Muscle of leg (tissue), 11 donors: ENCODE measurements around the gene R3HCC1L. TPM values are rescaled to one million over a fixed set of nuclear protein-coding genes. Genes with fewer than 3 reads are reported as not detected.
A peak's percentile ranks its signal among the peaks of the same experiment; 100 is the strongest.

Experiments used
- DNase-seq: peaks from one replicate; pipeline ENCODE4 v3.0.0; 2013
- H3K27ac ChIP-seq: one replicate; pipeline ENCODE4 v1.5.1; 2013; ENCODE audit warnings: mild to moderate bottlenecking, low read length, control low read depth
- H3K27me3 ChIP-seq: one replicate; pipeline ENCODE4 v1.6.1; 2013; ENCODE audit warnings: low read length; ENCODE audit not compliant: control insufficient read depth, insufficient read depth
- H3K36me3 ChIP-seq: one replicate; pipeline ENCODE4 v1.6.1; 2013; ENCODE audit warnings: low read length; ENCODE audit not compliant: control insufficient read depth, insufficient read depth
- H3K4me1 ChIP-seq: one replicate; pipeline ENCODE4 v1.6.1; 2013; ENCODE audit warnings: low read length; ENCODE audit not compliant: control insufficient read depth, insufficient read depth
- H3K4me3 ChIP-seq: one replicate; pipeline ENCODE4 v1.5.1; 2013; ENCODE audit warnings: low read length, control low read depth
- H3K9me3 ChIP-seq: replicated peaks from 2 replicates; pipeline ENCODE4 v1.6.1; 2013; ENCODE audit warnings: low read depth, low read length; ENCODE audit not compliant: control insufficient read depth
- WGBS: methylation state at CpG from one replicate; pipeline ENCODE4 v1.1.5; 2013; ENCODE audit warnings: missing lambda C conversion rate; ENCODE audit not compliant: insufficient coverage; 5-methylcytosine and 5-hydroxymethylcytosine counted together
- polyA plus RNA-seq, 8 donors: library from polyadenylated mRNA; unstranded; fragments of 120-200 nt; gene quantifications; one replicate each; pipeline versions ENCODE4 v1.2.1 to v1.2.3, GENCODE V29; 2013; ENCODE audit warnings: inconsistent platforms in 1 of 8, low replicate concordance in 1 of 8; ENCODE audit not compliant: insufficient read length in 8 of 8, insufficient read depth in 1 of 8
- total RNA-seq: library from RNA; stranded (reverse); fragments of 120-200 nt; gene quantifications from one replicate; pipeline ENCODE4 v1.2.4, GENCODE V29; 2013

The R3HCC1L gene
- total and polyA plus RNA-seq, 9 donors = 10.0 to 13.5 (median 11.9) TPM

DNA sequence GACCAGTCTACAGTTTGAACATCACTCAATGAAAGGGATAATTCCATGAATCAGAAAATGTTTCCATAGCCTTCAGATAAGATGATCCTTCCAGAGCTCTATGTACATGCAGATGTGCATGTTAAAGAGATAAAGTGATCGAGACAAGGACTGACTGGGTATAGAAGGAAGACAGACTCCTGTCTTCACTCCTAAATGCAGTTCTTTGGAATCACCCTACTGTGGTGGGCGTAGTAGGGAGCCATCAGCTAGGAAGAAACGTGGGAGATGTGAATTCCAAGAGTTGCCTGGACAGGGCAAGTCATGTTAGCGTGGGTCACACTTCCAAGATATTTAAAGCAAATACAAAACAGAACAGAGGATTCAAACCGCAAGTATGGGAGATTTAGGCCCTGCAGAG, 109.7 kb downstream of the R3HCC1L start:
- no peaks in the 10 kb centered on the region for H3K27me3 ChIP-seq
- DNase-seq = no peak
- 100% methylated on average over 1 of the region's 5 CpGs for WGBS
- no peaks in the 10 kb centered on the region for H3K9me3 ChIP-seq
- H3K36me3 ChIP-seq = peaks cover 40% of the 10 kb centered on the region
- H3K27ac ChIP-seq = no peak overlapping the region
- peaks cover 18% of the 10 kb centered on the region for H3K4me1 ChIP-seq
- no peak overlapping the region for H3K4me3 ChIP-seq

- peaks cover 45% of the 10 kb centered on the region for H3K36me3 ChIP-seq
- no peak overlapping the region for H3K4me3 ChIP-seq
- peaks cover 18% of the 10 kb centered on the region for H3K4me1 ChIP-seq
- H3K27me3 ChIP-seq = no peaks in the 10 kb centered on the region
- no peak overlapping the region for H3K27ac ChIP-seq
- no peaks in the 10 kb centered on the region for H3K9me3 ChIP-seq
- DNase-seq = no peak
- 80% methylated on average over 1 of the region's 2 CpGs for WGBS
These were observed 110.1 kb downstream of the R3HCC1L start for GRCh38 chr10:98244586-98244985.

GRCh38 chr10:98246911-98247805, 112.7 kb downstream of the R3HCC1L start:
- H3K4me1 ChIP-seq = peaks cover 18% of the 10 kb centered on the region
- no peaks in the 10 kb centered on the region for H3K27me3 ChIP-seq
- peak; percentile 80 for DNase-seq
- H3K9me3 ChIP-seq = no peaks in the 10 kb centered on the region
- 13% methylated on average over 2 of the region's 6 CpGs for WGBS
- H3K36me3 ChIP-seq = peaks cover 65% of the 10 kb centered on the region
- H3K4me3 ChIP-seq = no peak overlapping the region
- H3K27ac ChIP-seq = peak overlapping the region; percentile 69

DNA sequence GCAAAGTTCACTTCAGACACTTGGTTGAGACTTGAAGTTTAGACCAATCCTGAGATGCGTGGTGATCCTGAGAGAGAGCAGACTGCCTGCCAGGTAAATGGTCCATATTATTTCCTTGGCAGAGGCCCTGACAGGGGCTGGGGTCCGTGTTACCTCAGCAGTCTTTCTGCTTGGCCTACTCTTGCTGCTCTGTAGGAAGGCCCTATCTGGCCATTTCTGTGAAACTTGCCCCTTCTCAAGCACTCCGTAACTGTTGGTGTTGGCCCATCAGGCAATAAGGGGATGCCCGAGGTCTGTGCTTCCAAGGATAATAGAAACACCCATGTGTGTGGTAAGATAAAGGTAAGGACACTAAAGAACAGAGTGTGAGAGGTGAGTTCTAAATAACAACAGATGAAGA, 113.6 kb downstream of the R3HCC1L start:
- no peaks in the 10 kb centered on the region for H3K27me3 ChIP-seq
- DNase-seq = no peak
- peaks cover 18% of the 10 kb centered on the region for H3K4me1 ChIP-seq
- H3K36me3 ChIP-seq = peaks cover 69% of the 10 kb centered on the region
- H3K27ac ChIP-seq = no peak overlapping the region
- H3K9me3 ChIP-seq = no peaks in the 10 kb centered on the region
- WGBS = 88% methylated on average over 2 of the region's 4 CpGs
- H3K4me3 ChIP-seq = no peak overlapping the region

DNA sequence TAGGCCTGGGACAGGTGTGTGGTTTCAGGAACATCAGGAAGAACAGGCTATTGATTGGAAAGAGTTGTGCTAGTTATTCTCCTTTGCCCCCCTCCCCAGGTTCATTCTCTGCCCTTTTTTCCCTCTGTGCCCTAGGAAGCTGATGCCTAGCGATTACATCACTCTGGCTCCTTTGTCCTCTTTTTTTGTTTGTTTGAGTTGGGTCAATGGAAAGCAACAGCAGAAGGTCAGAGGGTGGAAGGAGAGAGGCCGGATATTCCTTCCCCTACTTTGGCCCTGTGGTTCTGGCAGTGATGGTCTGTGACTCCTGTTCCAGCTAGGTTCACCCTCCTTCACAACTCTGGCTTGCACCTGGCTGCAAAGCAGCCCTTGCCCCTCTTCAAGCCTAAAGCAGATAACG, 114.7 kb downstream of the R3HCC1L start:
- Histone ChIP-seq H3K27ac (no peak overlapping the region), H3K4me1 (peaks cover 18% of the 10 kb centered on the region), H3K36me3 (peaks cover 73% of the 10 kb centered on the region), H3K4me3 (no peak overlapping the region), H3K27me3 (no peaks in the 10 kb centered on the region), H3K9me3 (no peaks in the 10 kb centered on the region)
- WGBS = 89% methylated on average over 1 of the region's 3 CpGs
- DNase-seq = no peak

DNA sequence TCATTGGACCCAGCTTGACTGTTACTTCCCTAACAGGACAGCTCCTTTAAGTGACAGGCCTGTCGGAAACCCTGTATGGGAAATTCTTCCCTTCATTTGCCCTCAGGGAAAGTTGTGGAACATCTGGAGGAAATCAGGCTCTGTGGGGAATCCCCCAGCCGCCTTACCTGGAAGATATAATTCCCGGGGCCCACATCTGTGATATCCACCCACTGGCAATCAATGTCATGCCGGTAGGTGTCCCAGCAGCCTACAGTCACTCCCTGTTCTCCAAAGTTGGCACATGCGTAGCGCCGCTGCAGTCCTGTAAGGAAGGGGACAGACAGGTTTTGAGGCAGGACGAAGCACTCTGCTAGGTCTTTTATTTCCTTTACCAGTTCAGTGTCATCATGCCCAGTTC, 116.9 kb downstream of the R3HCC1L start:
- Histone ChIP-seq H3K36me3 (peaks cover 63% of the 10 kb centered on the region), H3K27me3 (no peaks in the 10 kb centered on the region), H3K9me3 (no peaks in the 10 kb centered on the region), H3K27ac (no peak overlapping the region), H3K4me1 (peaks cover 31% of the 10 kb centered on the region), H3K4me3 (no peak overlapping the region)
- WGBS = 71% methylated on average over 5 of the region's 8 CpGs
- no peak for DNase-seq

GRCh38 chr10:98252464-98252863, 118.0 kb downstream of the R3HCC1L start:
- peaks cover 22% of the 10 kb centered on the region for H3K4me1 ChIP-seq
- H3K27ac ChIP-seq = no peak overlapping the region
- no peak for DNase-seq
- H3K9me3 ChIP-seq = no peaks in the 10 kb centered on the region
- 85% methylated on average over 4 of the region's 7 CpGs for WGBS
- H3K27me3 ChIP-seq = no peaks in the 10 kb centered on the region
- no peak overlapping the region for H3K4me3 ChIP-seq
- peaks cover 66% of the 10 kb centered on the region for H3K36me3 ChIP-seq

DNA sequence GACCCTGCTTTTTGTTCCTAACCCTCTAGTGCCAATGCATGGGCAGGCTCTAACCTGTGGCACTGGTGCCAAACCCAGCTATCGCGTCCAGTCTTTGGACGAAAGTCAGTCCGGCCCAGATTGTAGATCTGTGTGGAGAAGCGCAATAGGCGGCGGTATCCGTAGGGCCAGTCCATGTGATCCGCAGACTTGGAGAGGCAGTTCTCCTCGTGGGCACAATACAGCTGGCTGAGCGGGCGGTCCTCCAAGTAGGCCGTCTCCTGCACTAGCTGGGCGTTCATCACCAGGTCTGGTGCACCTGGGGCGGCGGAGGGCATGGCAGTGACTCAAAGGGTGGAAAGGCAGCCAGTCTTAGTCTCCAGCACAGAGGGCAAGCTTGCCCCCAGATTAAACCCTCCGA, 119.0 kb downstream of the R3HCC1L start:
- Histone ChIP-seq H3K4me3 (no peak overlapping the region), H3K27me3 (no peaks in the 10 kb centered on the region), H3K4me1 (peaks cover 16% of the 10 kb centered on the region), H3K9me3 (no peaks in the 10 kb centered on the region), H3K27ac (no peak overlapping the region), H3K36me3 (peaks cover 55% of the 10 kb centered on the region)
- no peak for DNase-seq
- WGBS = 81% methylated on average over 15 of the region's 17 CpGs

- no peak for DNase-seq
- Histone ChIP-seq H3K36me3 (peaks cover 46% of the 10 kb centered on the region), H3K27ac (no peak overlapping the region), H3K9me3 (no peaks in the 10 kb centered on the region), H3K4me3 (no peak overlapping the region), H3K4me1 (peaks cover 16% of the 10 kb centered on the region), H3K27me3 (no peaks in the 10 kb centered on the region)
- WGBS = 73% methylated on average over 6 of the region's 10 CpGs
These were observed 119.9 kb downstream of the R3HCC1L start for GRCh38 chr10:98254234-98254974.

- 78% methylated on average over 14 of the region's 17 CpGs for whole genome bisulfite sequencing
- peaks cover 37% of the 10 kb centered on the region for H3K36me3 ChIP-seq
- no peak for DNase-seq
These were observed 120.9 kb downstream of the R3HCC1L start for GRCh38 chr10:98255146-98255877.

More at GRCh38 chr10:98255146-98255877, 120.9 kb downstream of the R3HCC1L start:
- Histone ChIP-seq H3K9me3 (no peaks in the 10 kb centered on the region), H3K27ac (no peak overlapping the region), H3K4me3 (no peak overlapping the region), H3K4me1 (peaks cover 16% of the 10 kb centered on the region), H3K27me3 (no peaks in the 10 kb centered on the region)
